ENCODE data around the gene SAMD7.

Gene SAMD7

GRCh38 chr3:169966428-169966950 lies 55.1 kb downstream of the SAMD7 start, which contains the start of gene SEC62:
SEC62 (plus strand) TSS chr3:169966807; CDS start chr3:169966823, 16 bp downstream.
- peak; percentile 98 for DNase-seq (ENCODE audit: low spot score)

GRCh38 chr3:169966951-169967915 lies 55.9 kb downstream of the SAMD7 start:
- no peak for DNase-seq (ENCODE audit: low spot score)

- no peak for DNase-seq (ENCODE audit: low spot score)
Observed at GRCh38 chr3:169968224-169968885, 57.0 kb downstream of the SAMD7 start.

- no peak for DNase-seq (ENCODE audit: low spot score)
Observed at GRCh38 chr3:169969174-169970095, 58.1 kb downstream of the SAMD7 start.

GRCh38 chr3:169970847-169971246 lies 59.5 kb downstream of the SAMD7 start:
- DNase-seq (ENCODE audit: low spot score) = no peak

- no peak for DNase-seq (ENCODE audit: low spot score)
Observed at GRCh38 chr3:169971522-169971921, 60.1 kb downstream of the SAMD7 start.

- no peak for DNase-seq (ENCODE audit: low spot score)
Observed at GRCh38 chr3:169980055-169980454, 68.7 kb downstream of the SAMD7 start.

- DNase-seq (ENCODE audit: low spot score) = no peak
Observed at GRCh38 chr3:169984292-169984691, 72.9 kb downstream of the SAMD7 start.
